ENCODE data around the gene FBXL3.

DNA sequence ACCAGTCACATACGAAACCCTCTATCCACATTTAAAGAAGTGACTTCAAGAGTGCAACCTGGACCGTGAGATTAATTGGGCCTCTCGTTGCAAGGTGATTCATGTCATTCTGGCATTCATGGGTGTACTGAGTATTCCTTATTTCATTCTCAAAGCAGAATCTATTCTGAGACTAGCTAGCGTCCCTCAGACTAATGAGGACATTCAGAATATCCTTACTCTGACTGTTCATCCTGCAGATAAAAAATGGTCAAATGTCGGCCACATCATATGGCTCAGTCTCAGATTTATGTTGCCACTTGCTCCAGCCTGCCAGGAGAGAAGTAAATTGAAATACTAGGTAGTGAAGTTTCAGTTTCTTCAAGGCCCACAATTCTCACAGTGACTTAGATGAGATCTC, 71.3 kb downstream of the FBXL3 start:
- TF ChIP-seq, protein P1, sequence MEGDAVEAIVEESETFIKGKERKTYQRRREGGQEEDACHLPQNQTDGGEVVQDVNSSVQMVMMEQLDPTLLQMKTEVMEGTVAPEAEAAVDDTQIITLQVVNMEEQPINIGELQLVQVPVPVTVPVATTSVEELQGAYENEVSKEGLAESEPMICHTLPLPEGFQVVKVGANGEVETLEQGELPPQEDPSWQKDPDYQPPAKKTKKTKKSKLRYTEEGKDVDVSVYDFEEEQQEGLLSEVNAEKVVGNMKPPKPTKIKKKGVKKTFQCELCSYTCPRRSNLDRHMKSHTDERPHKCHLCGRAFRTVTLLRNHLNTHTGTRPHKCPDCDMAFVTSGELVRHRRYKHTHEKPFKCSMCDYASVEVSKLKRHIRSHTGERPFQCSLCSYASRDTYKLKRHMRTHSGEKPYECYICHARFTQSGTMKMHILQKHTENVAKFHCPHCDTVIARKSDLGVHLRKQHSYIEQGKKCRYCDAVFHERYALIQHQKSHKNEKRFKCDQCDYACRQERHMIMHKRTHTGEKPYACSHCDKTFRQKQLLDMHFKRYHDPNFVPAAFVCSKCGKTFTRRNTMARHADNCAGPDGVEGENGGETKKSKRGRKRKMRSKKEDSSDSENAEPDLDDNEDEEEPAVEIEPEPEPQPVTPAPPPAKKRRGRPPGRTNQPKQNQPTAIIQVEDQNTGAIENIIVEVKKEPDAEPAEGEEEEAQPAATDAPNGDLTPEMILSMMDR (optimal IDR thresholded peaks at IDR 0.05 in 1 of 3, IDR thresholded peaks at IDR 0.05 in 1 of 3, conservative IDR thresholded peaks at IDR 0.05 in 1 of 3; ENCODE audit: extremely low read depth in 1 of 3, insufficient read depth in 2 of 3, low read length in 3 of 3): no peak
- TF ChIP-seq EZH2 (IDR thresholded peaks at IDR 0.05; ENCODE audit: low read length): no peak
